Stimulated activated CD4-positive, alpha-beta T cell treated with anti-CD3 and anti-CD28 coated beads, Interleukin-2, amount 100 ng/mL, for 24 hours (primary cell): ENCODE results near the gene EMILIN2.

Source experiments
- DNase-seq, 2 donors: peaks; one replicate each; pipeline ENCODE4 v3.0.0-alpha.2; 2020

Gene EMILIN2

DNA sequence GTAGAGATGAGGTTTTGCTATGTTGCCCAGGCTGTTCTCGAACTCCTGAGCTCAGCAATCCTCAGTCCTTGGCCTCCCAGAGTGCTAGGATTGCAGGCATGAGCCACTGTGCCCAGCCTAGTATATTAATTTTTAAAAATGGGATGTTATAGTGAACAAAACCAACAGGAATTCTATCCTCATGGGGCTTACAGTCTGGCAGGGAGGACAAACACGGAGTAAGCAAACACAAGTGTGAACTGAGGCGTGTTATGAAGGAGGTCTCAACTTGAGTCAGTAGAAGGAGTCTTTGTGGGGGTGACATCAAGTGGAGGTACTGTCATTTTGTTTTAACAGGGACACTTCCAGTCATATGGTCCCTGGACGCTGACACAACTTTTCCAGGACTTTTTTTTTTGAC, 33.1 kb downstream of the EMILIN2 start:
- no peak for DNase-seq

DNA sequence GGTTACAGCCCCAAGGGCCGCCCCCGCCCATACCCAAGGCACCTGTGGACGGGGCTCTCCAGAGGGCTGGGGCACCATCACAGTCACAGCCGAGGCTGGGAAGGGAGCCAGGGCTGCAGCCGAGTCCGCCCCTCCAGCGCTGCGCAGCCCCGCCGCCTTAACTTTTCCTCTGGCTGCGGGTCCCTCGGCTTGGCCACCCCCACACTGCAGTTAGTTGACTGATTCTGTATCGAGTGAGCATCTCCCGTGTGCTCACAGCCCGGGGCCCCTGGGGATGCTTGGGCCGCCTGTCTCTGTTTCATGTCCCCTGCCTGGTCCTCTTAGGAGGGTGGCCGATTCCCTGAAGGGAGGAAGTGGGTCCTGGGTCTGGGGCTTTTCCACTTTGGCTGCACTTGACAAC, 33.7 kb downstream of the EMILIN2 start:
- DNase-seq = no peak

DNA sequence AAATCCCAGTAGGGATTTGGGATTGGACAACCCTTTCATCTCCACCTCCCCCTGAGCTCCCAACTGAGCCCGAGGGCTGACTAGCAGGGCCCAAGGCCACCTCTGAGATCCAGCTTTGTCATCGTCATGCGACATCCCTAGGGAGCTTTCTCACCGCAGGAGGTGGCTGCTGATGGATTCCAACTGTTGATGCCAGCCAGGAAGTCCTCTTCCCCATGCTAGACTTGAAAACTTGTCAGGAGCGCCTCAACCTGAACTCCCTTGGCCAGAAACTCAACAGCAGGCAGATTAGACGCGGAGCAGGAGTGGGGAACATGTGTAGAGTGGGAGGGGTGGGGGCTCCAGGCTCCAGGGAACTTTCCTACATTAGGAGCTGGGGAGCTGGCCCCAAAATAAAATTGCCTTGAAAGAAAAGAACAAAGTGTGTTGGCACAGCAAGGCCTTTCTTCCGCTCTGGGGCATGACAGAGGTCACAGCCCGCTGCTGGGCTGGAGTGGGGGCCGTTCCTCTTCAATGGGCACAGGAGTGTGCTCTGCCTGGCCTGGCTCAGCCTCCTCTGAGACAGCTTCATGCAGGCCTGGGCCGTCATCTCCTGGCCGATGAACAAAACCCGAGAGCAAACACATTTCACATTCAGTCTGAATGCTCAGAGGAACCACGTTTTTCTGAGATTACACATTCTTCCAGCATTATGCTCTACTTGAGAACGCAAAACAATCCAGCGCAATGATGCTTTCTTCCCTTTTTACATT, 34.5 kb downstream of the EMILIN2 start:
- DNase-seq = no peak

DNA sequence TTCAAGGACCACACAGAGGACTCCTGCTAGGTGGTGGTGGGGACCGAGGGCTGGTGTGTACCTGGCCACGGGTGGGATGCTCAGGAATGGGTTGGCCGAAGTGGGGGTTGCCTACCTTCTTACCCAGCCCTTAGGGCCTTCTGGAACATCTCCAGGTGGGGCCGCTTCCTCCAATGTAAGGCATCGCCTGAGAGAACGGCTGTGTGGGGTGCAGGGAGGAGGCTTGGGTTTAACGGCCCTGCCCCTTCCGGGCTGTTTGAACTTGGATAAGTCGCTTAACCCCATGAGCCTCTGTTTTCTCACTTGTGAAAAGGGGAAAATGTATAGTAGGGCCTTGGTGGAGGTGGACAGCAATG, 35.0 kb downstream of the EMILIN2 start:
- DNase-seq = peak in 1 of 2 donors; percentile 23

DNA sequence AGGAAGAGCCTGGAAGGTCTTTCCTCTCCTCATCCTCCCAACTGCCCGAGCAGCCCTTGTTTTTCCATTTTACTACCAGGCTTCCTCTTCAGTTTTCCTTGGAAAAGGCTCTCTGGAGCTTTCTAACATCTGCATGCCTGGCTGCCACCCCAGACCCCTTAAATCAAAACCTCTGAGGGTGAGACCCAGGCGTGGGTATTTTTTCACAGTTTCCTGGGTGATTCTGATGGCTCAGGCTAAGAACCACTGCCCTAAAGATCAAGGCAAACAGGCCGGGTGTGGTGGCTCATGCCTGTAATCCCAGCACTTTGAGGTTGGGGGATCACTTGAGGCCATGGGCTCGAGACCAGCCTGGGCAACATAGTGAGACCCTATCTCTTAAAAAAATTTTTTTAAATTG, 35.4 kb downstream of the EMILIN2 start:
- no peak for DNase-seq

DNA sequence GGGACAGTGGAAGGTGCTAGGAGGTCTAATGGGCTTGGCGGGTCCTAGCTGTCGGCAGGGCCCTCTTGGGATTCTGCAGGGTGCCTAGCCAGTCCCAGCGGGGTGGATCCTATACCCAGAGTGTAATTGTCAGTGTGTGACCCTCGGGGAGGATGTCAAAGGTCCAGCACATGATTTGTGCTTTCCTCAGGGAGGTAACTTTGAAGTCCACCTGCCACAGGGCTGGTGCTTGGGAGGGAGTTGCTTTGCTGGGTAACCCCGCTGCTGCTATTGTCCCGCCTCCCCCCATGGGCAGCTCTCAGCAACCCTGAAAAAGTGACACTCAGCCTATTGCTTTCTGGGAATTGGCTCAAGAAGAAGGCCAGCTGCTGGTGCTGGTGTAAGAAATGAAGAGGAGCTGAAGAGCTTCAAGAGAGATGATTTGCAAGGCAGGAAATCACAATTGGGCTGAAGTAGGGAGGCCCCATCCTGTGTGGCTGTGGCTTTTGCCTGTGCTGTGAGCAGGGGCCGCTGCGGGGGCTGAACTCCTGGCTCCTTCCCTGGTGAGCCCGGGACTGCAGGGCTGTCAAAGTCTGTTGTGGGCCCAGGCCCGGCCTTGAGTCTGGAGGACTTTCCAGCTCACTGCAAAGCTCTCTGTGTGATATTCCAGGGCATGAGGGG, 36.4 kb downstream of the EMILIN2 start:
- DNase-seq = peak; percentile 41 to 56

DNA sequence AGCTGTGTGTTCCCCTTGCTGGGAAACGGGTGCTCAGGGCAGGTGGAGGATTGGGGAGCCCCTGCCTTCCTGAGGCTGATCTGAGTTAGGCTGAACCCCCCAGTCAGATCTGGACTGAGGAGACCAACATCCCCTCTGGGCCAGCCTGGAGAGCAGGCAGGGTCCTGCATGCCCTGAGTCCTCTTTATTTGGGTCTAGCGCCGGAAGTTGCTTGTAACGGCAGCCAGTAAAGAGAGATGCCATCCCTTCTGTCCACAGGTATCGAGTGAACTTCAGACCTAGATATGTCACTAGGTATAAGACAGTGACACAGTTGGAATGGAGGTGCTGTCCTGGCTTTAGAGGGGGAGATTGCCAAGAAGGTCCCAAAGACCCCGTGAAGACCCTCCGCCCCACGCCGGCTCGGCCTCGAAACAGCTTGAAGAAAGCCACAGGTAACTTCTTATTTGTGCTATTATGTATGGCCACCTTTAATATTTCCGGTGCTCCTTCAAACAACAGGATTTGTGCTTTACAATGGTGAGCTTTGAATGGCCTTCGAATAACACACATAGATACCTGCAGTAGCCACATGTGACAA, 38.0 kb downstream of the EMILIN2 start:
- DNase-seq = no peak

DNA sequence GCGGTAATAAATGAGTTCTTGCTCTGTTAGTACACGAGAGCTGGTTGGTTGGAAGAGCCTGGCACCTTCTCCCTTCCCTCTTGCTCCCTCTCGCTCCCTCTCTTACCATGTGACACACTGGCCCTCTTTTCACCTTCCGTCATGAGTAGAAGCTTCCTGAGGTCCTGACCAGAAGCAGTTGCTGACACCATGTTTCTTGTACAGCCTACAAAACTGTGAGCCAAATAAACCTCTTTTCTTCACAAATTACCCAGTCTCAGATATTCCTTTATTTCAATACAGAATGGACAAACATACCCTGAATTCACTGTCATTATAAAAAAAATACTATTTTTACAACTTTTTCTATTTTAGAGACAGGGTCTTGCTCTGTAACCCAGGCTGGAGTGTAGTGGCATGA, 40.7 kb downstream of the EMILIN2 start:
- no peak for DNase-seq

DNA sequence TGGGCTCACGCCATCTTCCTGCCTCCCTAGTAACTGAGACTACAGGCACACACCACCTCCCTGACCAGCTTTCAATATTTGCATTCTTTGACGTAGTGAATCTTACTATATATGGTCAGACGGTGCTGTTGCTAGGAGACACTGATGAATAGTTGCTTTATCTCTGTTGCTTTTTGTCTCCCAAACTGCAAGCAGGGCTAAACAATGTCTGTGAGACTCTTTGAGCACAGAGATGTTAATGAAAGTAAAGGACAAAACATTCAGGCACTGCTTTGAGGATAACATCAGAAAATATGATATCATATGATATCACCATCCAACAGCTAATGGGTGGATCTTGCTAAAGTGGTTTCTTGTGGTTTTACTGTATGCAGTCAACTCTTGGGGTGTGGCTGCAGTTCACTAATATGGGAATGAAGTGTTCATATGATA, 43.0 kb downstream of the EMILIN2 start:
- no peak for DNase-seq

DNA sequence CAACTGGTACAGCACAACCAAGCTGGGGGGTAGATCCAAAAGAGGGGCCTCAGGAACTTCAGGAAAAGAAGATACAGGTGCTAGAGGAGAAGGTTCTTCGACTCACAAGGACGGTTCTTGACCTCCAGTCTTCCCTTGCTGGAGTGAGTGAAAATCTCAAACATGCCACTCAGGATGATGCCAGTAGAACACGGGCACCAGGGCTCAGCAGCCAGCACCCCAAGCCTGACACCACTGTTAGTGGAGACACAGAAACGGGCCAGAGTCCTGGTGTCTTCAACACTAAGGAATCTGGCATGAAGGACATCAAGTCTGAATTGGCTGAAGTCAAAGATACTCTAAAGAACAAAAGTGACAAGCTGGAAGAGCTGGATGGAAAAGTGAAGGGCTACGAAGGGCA, 43.8 kb downstream of the EMILIN2 start:
- no peak for DNase-seq

DNA sequence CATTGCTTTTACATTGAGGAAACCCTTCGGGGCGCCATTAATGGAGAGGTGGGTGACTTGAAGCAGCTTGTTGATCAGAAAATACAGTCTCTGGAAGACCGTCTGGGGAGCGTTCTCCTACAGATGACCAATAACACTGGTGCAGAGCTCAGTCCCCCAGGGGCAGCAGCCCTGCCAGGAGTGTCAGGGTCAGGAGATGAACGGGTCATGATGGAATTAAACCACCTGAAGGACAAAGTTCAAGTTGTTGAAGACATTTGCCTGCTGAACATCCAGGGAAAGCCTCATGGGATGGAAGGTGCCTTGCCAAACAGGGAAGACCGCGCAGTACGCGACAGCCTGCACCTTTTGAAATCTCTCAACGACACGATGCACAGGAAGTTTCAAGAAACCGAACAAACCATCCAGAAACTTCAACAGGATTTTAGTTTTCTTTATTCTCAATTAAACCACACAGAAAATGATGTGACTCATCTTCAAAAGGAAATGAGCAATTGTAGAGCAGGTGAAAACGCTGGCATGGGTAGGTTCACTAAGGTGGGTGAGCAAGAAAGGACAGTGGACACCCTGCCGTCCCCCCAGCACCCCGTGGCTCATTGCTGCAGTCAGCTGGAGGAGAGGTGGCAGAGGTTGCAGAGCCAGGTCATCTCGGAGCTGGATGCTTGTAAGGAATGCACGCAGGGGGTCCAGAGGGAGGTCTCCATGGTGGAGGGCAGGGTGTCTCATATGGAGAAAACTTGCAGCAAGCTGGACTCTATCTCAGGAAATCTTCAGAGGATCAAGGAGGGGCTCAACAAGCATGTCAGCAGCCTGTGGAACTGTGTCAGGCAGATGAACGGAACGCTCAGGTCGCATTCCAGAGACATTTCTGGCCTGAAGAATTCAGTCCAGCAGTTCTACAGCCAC, 45.0 kb downstream of the EMILIN2 start:
- DNase-seq = no peak

DNA sequence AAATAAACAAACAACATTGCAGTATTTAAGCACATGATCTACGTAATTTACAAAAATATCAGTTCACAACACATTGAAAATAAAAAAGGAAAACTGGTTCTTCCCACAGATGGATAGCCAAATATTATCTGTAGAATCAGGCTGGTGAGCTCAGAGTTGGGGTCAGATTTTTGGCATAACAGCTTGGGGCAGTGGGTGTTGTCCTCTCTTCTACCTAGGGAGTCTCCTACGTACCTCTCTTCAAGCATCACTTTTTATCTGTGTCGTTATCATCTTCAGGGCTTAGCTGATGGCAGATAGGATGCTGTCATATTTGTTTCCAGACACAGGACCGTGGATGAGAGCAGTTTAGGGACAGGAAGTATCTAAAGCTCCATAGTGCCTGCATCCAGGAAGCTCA, 46.2 kb downstream of the EMILIN2 start:
- no peak for DNase-seq

DNA sequence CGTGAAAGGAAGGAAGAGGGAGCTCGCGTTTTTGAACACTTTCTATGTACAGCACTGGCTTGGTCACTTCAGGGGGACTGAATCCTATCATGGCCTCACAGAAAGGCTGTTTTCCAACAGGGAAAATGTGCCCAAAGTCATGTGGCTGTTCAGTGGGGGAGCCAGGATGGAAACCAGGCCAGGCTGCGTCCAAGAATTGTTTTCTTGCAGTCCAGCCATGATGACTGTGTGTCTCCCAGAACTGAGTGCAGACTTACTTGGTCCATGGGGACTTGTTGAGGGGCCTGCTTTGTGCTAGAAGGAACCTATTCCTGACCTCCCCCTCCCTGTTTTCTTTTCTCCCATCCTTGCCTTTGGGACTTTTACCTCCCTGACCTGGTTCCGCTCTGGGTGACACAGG, 46.9 kb downstream of the EMILIN2 start:
- DNase-seq = no peak

DNA sequence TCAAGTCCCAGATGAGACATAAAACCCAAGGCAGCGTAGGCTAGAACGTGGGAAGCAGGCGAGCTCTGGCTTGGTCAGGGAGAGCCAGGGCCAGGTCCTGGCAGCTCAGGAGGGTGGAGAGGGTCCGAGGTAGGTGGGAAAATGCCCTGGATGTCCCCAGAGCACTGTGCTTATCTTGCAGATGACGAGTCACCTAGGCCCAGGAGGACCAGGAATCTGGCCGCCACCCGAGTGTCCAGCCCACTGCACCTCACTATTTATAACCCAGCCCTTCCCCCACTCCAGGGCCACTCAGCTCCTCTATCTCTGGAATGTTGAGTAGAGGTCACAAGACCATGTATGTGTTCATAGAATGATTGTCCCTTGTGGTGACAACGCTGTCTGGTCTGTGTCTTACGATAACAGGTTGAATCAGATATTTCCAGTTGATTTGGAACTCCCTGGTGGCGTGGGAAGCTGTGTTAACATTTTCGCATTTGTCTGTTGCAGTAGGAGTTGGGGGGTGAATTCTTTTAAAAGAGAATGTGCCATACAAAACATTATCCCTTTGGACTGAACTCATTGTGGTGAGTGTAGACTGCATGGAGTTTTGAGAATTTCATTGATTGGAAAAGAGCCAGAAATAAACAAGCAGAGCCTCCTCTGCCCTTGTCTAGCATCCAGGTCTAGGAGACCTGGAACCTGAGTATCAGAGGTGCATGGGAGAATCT, 47.5 kb downstream of the EMILIN2 start:
- DNase-seq = no peak

DNA sequence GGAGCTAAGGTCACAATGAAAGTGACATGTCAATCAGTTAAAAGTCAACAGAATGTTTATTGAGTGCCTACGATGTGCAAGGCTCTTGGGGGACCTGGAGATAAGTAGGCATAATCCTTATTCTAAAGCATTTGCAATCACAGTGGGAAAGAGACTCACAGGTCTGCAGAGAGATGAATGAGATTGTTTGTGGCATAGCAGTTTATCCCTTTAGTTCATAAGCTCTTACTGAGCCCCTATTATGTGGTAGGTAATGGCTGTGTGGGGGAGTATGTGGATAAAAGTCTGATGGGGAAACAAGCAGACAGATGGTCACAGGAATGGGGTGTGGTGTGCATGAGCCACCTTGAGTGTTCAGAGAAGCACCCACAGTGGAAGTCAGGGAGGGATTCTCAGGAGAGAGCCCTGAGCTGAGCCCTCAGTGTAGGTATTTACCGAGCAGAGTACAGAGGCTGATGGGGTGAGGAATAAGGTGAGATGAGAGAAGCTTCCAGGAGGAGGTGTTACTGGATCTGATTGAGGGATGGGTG, 48.1 kb downstream of the EMILIN2 start:
- no peak for DNase-seq

DNA sequence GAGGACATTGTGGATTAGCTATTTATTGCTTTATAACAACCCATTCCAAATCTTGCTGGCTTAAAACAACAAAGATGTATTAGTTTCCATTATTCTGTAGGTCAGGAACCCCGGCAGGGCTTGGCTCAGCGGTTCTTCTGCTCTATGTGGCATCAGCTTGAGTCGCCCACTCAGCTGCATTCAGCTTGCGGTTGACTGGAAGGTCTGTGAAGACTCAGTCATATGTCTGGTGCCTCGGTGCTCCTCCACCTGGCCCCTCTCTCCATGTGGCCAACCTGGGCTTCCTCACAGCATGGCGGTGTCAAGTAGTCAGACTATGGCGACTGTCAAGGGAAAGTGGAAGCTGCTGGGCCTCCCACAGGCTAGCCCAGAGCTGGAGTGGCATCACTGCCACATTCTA, 48.6 kb downstream of the EMILIN2 start:
- no peak for DNase-seq

DNA sequence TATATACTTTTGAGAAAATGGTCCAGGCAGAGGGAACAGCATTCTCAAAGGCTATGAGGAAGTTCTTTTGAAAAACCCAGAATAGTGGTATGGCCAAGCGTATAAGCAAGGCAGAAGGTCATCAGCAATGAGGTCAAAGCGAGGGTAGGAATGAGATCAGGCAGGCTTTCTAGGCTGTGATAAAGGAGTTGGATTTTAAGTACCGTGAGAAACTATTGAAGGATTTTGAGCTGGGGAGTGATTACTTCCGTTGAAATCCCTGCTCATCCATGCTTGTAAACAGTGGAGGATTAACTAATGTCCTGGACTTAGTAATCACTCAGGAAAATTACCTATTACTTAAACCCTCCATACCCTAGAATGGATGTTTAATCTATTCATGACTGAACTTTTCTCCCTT, 50.2 kb downstream of the EMILIN2 start:
- DNase-seq = no peak

DNA sequence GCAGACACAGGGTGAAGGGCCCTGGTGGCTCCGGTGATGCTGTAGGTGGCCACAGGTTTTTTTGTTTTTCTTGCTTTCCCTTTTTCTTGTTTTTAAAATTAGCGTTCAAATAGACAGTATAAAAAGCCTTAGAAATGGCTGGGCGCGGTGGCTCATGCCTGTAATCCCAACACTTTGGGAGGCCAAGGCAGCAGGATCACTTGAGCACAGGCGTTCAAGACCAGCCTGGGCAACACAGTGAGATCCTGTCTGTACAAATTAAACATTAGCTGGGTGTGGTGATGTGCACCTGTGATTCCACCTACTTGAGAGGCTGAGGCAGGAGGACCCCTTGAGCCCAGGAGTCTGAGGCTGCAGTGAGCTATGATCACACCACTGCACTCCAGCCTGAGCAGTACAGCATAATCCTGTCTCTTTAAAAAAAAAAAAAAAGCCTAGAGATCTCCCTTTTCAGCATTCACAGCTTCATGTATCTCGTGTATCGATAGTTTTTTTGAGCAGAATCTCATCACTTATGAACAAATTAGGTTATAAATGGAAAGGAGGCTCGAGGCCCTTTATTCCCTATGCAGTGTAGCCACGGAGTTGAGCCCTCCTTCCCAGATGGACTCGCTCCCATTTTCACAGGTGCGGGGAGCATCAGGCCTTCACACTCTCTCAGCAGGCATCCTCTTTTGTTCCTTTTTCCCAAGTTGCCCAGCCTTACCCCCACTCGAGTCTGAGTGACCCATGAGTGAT, 50.8 kb downstream of the EMILIN2 start:
- DNase-seq = no peak

DNA sequence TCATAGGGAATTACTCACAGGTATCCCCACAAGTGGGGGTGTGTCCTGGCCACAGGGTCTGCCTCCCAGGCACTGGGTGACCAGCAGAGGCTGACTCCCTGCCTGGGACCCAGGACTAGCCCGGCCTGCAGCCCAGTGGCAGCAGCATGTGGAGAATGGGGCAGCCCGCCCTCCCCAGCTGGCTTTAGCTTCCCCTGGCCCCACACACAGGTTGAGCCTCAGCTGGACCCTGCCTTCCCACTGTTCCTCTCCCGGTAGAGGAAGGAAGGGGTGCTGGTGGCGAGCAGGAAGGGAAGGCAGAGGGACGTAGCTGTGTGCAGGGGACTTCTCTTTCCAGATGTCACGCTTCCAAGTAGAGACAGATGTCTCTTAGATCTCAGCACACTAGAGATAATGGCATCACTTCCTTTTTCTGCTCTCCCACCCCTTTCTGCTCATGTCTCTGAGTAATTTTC, 51.4 kb downstream of the EMILIN2 start:
- DNase-seq = no peak

DNA sequence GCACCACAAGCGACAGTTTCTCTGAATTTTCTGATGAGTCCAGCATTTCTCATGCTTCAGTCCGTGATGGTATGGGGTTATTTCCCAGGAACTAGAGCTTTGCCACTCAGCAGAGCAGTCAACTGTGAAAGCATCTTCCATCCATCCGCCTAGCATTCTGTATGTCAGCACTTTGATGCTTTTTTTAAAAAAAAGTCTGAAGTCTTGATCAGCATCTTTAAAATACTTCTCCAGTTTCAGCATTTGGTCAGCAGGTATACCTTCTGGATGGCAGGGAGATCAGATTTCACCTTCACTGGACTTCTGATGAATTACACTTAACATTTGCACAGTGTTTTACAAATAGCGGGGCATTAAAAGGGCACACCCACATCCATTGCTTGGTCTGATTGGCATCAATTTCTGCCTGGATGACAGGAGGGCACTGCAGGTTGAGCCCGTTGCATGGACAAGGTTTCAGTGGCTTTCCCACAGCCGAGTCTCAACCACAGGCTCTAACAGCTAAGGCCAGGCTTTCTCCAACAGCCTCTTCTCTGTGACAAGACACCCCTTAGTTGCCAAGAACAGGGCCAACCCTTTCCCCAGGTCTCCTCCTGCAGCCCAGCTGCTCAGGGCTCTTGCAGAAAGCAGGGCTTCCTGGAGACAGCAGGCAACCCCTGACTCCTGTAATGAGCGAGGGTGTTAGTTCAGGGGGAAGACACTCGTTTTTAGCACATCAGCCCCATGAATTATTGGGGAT, 54.0 kb downstream of the EMILIN2 start:
- DNase-seq = no peak

DNA sequence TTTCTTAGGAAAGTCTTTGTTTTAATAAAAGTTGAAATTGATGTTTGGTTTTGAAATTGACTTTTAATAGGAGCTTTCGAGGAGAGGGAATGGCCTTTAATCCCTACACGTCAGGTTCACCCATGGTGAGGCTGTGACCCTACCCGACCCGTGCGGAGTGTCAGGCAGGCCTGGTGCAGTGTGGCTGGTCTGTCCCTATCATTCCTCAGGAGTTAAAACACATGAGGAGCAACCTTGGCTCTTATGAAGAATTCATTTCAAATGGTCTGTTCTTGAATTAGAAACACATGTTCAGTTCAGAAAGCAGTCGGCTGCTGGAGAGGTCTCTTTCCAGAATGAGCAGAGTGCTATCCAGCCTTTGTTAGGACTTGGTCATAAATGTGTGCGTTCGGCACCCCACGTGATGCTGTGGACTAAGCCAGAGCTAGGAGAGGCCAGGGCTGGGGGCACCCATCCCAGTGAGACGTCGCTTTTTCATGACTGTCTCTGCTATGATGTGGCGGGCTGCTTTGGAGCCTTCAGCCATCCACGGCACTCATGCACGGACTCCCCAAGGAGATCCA, 54.7 kb downstream of the EMILIN2 start:
- DNase-seq = no peak
